ENCODE results near the gene RFX3. TPM values are rescaled to one million over a fixed set of nuclear protein-coding genes. Genes with fewer than 3 reads are reported as not detected.

The RFX3 gene
- total RNA-seq, result 1.7 and 5.2 TPM in 2 replicates

DNA sequence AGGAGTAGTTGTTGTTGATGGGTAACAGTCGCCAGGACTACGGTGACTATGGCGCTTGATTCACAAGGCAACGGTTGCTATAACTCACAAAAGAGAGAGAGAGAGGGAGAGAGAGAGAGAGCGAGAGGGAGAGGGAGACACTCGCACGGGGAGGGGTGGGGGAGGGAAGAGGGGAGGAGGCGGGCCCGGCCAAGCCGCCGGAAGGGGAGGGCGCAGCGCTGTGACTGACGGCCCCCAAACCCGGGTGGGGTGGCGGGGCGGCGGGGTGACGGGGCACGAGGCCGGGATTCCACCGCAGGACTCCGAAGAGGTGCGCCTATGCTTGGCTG is at the start of gene RFX3:
Gene RFX3, minus strand, starts transcription at position 166 of the 329 bp plus-strand sequence. CDS start 130,413 bp downstream, outside the sequence.

All from nasal cavity respiratory epithelium epithelial cell of viscerocranial mucosa (primary cell).